HG03066 (cell line): Measurements from ENCODE around the gene CHST15.

Experiments
- ATAC-seq: cut with Tn5 transposase; IDR thresholded peaks from one replicate; pipeline ENCODE4 v1.9.1; 2021; ENCODE audit warnings: low read depth; ENCODE audit not compliant: unreplicated experiment

Gene CHST15

GRCh38 chr10:123988694-123989093 lies 104.7 kb downstream of the CHST15 start:
- no peak for ATAC-seq

- ATAC-seq, result no peak
These were observed 106.7 kb downstream of the CHST15 start for GRCh38 chr10:123986736-123987135.

GRCh38 chr10:123974406-123974805 lies 119.0 kb downstream of the CHST15 start:
- ATAC-seq, result no peak

DNA sequence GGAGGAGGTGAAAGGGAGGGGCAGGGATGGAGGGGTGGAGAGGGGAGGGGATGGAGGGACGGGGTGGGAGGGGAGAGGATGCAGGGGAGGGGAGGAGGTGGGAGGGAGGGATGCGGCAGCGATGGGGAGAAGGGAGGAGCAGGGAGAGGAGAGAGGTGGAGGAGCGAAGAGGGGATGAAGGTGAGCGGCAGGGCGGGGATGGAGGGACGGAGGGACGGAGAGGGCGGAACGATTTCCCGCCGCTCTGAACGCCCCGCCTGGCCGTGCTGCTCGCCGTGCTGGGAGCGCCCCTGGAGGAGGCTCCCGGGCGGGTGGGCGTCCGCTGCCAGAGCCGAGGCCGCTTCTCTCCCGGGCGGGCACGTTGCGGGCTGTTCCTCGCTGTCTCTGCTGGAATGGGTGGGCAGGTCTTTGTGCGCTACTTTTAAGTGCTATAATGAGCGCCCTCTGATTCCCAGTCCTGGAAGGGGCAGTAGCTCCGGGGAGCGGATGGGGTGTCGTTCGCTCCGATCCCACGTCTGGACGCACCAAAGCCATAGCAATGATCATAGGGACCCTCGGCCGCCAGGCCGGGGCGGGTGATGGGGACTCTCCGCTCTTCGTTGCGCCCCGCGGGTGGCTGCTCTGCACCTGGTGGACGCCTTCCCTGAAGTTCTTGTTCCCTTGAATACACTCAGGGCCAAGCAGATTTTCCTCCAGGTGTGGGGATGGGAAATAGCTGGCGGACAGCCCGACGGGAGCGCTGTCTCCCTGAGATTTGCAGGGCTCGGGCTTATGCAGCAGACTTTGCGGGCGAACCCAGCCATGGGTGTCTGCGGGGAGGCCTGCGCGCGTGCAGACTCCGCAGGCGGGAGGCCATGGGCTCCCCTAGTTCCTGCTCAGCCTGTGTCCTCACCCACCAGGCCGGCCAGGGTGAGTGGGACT lies 120.7 kb downstream of the CHST15 start:
- ATAC-seq, result no peak

- ATAC-seq, result no peak
These were observed 122.5 kb downstream of the CHST15 start for GRCh38 chr10:123970927-123971286.

DNA sequence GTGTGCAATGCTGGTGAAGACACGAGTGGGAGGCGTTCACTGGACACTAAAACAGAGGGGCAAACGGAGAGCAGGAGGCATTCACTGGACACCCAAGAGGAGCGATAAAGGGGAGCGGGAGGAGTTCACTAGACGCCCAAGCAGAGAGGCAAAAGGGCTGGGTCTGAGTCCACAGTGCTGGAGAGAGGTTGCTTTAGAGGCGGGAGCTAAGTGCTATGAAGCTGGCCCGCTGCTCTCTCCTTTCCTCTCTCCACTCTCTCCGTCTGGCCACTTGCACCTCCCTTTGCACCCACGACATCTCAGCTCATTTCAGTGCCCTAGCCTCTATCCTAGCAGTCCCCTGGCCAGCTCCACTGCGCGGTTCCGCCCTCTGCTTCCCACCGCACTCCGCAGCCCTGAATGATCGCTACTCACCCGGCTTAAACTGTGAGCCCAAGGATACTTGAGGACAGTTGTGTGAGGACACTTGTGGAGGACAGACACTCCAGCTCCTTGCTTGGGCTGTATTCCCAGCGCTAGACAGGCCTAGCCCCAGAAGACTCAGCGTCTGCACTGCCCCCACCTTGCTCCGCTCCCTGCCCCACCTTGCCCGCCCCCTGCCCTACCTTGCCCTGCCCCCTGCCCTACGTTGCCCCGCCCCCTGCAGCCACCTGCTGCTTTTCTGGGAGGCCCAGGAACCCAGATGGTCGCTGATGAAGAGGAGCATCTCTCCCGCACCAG lies 123.0 kb downstream of the CHST15 start:
- ATAC-seq, result no peak

GRCh38 chr10:123967626-123968243 lies 125.7 kb downstream of the CHST15 start:
- ATAC-seq, result no peak

- no peak for ATAC-seq
These were observed 126.5 kb downstream of the CHST15 start for GRCh38 chr10:123966896-123967231.

DNA sequence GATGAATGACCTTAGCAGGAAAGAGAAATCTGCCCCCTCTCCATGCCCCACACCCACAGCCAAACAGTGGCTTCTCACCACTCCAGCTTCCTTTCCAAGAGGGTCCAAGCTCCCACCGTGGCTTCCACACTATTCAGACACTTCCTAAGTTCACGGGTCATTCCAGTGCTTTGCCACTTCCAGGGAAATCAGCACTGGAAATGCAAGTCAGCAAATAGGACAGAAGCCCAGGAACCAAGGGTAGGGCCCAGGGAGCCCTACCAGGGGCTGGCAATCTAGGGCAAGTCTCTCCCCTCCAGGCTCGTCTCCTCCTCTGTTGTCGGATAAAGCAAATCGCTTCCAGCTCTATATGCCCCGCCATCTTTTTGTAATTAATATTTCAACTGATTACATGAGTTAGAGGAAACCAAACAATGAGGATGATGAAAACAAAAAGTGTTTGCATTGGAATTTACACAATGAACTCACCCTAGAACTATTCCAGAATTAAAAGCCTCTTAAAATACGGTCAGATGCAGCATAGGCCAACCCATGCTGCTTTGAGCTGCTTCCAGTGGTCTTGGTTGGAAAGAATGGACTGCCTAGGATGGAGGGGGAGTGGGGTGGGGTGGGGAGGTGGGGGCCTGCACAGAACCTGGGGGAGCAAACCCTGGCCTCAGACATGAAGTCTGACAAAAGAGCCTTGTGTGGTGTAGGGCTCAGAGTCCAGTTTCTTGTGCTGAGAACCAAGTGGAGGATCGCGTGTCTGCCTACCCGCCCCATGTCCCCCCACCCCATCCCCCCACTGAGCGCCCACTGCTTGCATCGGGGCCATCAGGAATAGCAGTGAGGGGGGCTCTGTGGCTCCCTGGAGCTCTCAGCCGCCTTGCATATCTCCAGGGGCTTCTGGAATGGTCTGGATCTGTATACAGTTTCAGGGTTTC lies 127.2 kb downstream of the CHST15 start:
- no peak for ATAC-seq

DNA sequence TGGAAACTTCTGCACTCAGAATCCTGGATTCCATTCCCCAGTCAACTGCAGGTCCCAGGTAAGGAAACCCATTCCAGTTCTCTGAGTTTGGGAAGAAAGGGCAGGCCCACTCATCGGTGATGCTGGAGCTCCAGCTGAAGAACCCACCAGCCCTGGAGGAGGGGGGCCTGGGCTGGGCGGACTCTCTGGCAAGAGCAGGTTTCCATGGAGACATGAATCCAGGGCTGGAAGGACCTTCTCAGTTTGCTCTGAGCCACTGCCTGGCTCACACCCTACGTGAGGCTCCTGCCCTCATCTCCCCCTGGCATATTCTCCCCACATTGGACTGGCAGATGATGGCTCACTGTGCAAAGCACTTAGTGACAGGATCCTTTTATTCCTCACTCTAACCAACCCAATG lies 128.4 kb downstream of the CHST15 start:
- ATAC-seq, result no peak

- no peak for ATAC-seq
These were observed 130.5 kb downstream of the CHST15 start for GRCh38 chr10:123962756-123963530.

- ATAC-seq, result no peak
These were observed 135.2 kb downstream of the CHST15 start for GRCh38 chr10:123958241-123958640.
